ENCODE measurements around the gene GRXCR2.

DNA sequence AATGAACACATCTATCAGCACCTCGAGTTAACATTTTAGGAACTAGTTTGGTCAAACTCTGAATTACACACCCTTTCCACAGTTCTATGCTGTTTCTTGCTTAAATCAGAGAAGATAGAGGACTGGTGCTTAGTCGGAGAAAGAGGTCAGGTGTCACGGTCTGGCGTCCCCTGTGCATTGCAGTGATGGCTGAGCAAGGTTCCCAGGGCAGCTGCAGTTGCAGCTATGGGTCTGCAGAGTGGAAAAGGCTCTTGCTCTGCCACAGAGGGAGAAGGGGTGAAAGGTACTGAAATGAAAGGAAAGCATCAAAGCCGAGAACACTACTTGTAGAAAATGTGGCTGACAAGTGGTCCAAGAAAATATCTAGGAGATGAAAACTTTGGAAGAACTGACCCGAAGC, 38.4 kb upstream of the GRXCR2 start:
- TF ChIP-seq, protein P1, sequence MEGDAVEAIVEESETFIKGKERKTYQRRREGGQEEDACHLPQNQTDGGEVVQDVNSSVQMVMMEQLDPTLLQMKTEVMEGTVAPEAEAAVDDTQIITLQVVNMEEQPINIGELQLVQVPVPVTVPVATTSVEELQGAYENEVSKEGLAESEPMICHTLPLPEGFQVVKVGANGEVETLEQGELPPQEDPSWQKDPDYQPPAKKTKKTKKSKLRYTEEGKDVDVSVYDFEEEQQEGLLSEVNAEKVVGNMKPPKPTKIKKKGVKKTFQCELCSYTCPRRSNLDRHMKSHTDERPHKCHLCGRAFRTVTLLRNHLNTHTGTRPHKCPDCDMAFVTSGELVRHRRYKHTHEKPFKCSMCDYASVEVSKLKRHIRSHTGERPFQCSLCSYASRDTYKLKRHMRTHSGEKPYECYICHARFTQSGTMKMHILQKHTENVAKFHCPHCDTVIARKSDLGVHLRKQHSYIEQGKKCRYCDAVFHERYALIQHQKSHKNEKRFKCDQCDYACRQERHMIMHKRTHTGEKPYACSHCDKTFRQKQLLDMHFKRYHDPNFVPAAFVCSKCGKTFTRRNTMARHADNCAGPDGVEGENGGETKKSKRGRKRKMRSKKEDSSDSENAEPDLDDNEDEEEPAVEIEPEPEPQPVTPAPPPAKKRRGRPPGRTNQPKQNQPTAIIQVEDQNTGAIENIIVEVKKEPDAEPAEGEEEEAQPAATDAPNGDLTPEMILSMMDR (IDR thresholded peaks at IDR 0.05 in 8 of 11, conservative IDR thresholded peaks at IDR 0.05 in 3 of 11) = no peak
- TF ChIP-seq POLR2A (IDR thresholded peaks at IDR 0.05) = no peak

Measured in spleen (tissue), 7 donors.